HG03064 (cell line): ENCODE measurements around the gene GNL3L.
A peak's percentile ranks its signal among the peaks of the same experiment; 100 is the strongest.
"Not testable (repeated sequence)": the region's sequence is repeated elsewhere in the genome, so short reads cannot be mapped to it uniquely, and the experiment has no call there.

Source experiments
- ATAC-seq: cut with Tn5 transposase; IDR thresholded peaks from one replicate; pipeline ENCODE4 v1.9.1; 2021; ENCODE audit warnings: low read depth; ENCODE audit not compliant: unreplicated experiment

GNL3L gene, protein sequence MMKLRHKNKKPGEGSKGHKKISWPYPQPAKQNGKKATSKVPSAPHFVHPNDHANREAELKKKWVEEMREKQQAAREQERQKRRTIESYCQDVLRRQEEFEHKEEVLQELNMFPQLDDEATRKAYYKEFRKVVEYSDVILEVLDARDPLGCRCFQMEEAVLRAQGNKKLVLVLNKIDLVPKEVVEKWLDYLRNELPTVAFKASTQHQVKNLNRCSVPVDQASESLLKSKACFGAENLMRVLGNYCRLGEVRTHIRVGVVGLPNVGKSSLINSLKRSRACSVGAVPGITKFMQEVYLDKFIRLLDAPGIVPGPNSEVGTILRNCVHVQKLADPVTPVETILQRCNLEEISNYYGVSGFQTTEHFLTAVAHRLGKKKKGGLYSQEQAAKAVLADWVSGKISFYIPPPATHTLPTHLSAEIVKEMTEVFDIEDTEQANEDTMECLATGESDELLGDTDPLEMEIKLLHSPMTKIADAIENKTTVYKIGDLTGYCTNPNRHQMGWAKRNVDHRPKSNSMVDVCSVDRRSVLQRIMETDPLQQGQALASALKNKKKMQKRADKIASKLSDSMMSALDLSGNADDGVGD

DNA sequence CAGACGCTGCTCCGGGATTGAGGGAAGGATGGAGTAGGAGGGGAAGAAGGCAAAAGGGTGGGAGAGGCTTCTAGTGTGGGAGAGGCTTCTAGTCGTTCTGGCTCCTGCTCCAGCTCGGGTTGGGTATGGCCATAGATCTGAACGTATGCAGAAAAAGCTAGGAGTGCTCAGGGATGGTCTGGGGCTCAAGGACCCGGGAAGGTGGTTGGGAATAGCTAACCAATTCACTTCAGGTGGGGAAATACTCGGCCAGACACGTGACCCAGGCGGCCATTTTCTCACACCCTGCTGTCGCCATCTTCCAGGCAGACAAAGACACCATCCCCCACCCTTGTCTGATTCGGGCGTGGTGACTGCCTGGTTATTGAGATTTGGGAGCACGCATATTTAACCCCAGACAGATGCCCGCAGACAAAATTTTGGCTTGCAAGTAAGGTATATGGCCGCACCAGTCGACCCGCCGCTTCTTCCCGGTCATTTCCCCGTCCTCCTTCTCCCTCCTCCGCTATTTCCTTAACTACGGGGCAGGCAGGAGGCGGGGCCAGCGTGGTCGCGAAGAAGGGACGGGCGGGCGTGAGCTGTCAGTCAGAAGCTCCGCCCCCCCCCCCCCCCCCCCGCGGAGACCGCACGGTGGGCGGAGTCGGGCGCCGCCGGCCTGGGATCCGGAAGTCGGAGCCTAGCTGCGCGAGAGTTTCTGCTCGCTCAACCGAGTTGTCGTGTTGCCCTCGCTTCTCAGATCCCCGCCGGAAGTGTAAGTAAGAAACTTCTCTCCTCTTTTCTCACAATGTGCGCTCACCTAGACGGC, at the start of gene GNL3L:
Gene GNL3L, plus strand, starts transcription at position 668 of the 805 bp plus-strand sequence. CDS start 2,348 bp downstream, outside the sequence.
- ATAC-seq = peak; percentile 83

DNA sequence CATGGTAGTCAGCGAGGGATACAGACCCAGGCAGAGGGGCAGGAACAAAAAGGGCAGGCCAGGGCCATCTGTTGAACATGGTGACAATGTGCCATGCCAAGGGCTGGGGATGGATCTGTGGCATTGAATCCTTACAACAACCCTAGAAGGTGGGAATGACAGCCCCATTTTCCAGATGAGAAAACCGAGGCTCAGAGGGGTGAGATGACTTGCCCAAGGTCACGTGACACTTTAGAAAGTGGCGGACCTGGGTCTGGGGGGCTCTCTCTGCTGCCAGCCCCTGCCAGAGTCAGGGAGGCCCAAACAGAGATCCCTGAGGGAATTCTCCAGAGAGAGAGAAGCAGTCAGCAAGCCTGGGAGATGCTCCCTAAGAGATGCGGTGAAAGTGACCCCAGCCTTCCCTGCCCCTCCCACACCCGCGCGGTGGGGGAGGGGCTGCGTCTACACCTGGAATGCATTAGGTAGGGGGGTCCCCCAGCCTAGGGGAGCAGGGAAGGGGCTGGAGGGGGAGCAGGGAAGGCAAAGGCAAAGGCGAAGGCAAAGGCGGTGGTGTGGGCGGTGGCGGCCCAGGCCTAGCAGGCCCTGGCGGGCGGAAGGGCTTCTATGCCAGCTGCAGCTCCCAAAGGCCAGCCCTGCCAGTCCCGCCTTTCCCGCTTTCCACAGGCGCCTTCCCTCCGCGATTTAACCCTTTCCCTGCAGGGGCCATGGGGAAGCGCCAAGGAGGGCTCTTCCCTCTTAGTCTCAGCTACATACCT, 47.0 kb upstream of the GNL3L start:
- ATAC-seq = no peak

DNA sequence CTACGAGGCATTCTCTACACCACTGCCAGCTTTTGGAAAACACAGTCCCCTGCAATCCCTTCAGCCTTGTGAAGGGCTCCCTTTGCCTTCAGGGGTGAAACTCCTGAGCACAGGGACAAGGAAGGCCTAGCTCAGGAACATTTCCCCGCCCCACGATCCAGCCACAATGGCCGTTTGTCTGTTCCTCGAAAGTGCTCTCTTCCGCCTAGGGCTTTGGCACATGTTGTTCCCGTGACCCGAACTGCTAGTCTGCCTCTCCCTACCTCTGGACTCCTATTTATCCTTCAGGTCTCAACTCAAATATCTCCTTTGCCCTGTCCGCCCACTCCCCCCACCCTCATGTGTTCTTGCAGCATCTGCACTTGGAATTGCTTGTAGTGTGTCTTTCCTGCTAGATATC, 46.1 kb upstream of the GNL3L start:
- no peak for ATAC-seq

DNA sequence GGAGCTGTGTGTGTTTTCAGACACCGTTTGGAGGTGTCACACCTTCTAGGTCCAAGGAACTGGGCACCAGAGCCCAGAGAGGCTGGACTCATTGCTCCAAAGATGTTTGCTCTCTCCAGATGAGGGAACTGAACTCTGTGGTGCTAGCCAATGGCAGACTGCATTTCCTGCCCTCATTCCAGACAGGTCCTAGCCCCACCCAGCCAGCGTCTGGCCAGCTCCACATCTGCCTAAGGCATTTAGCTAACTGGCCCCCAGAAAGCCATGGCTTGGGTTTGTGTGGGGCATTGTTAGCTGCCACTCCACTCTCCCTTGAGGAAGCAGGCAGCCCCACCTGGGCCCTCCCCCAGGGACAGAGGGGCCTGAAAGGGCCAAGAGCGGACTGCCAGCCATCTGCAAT, 45.4 kb upstream of the GNL3L start:
- no peak for ATAC-seq

DNA sequence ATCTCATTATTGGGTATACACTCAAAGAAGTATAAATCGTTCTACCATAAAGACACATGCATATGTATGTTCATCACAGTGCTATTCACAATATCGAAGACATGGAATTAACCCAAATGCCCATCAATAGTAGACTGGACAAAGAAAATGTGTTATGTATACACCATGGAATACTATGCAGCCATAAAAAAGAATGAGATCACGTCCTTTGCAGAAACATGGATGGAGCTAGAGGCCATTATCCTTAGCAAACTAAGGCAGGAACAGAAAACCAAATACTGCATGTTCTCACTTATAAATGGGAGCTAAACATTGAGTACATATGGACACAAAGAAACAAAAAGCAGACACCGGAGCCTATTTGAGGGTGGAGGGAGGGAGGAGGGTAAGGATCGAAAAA, 40.2 kb upstream of the GNL3L start:
- ATAC-seq = not testable (repeated sequence)

DNA sequence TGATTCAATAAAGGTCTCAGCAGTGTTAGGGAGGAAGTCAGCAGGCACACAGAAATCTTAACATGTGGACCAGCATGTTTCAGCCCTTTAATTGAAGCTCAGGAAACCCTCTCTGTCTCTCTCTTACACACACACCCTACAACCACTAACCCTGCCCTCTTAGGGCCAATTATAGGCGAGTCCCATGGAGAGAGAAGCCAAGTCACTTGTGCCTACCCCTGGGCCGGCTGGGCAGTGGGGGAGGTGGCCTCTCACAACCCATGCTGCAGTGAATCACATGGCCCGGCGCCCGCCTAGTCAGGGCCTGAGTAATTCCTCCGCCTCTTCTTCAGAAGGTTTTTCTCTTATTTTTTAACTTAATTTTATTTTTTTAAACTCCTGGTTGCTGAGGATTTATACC, 37.7 kb upstream of the GNL3L start:
- no peak for ATAC-seq

DNA sequence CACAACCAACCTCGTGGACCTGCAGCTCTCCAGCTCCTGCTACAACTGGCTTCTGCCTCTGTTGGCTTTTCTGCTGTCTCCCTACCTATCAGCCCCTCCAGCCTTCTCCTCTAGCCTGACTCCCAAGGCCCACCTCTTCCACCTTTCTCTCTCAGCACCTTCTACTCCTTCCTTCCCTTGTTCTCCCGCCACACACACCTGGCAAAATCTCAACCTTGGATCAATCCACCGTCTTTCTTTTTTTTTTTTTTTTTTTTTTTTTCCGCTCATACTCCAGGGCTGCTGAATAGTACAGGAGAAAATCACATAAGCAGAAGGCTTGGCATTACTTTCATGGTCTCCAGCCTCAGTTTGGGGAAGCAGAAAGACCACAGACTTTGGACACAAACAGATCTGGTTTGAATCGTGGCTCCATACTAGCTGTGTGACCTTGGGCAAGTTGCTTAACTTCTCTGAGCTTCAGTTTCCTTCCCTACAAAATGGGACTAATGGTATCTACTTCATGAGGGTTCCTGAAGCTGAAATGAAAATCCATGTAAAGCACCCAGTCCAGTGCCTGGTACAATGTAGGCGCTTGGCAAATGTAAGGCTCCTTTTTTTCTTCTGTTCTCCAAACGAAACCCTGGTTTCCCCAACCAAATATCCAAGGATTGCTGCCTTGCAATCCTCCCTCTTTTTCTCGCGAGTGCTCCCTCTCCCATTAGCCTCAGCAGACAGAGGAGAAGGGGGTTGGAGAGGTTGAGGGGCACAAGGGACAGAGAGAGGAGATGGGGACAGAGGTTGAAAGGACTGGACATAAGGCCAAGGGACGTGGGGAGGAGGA, 35.6 kb upstream of the GNL3L start:
- no peak for ATAC-seq

DNA sequence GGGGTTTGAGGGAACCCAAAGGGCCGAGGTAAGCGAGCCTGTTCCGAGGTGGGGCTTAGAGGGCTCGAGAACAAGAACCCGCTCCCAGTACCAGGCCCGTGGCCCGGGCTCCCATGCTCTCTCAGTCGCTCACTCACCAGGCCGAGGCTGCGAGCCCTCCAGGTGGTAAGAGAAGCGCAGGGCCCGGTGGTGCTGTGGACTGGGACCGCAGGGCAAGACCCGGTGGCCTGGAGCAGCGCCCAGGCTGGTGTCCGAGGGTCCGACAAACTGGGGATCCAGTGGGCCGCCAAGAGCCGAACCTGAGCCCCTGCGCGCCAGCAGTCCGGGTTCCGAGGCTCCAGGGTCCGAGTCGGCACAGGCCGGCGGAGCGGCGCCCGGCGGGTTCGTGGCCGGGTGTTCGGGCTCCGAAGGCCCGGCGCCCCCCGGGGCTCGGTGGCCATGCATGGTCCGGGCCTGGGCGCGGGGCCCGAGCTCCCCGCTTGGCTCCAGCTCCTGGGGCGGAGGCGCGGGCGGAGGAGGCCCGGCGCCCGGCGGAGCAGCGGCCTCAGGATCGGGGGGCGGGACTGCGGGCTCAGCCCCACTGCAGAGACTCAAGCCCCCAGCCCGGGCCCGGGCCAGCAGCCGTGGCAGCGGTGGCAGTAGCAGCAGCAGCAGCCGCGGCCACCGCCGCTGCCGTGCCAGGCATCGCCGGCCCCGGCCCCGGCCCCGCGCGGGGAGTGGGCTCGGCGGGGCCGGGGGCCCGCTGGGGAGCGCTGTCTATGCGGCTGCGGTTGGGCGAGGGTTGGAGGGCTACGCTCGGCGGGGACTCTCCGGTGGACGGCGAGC, 34.8 kb upstream of the GNL3L start:
- no peak for ATAC-seq

DNA sequence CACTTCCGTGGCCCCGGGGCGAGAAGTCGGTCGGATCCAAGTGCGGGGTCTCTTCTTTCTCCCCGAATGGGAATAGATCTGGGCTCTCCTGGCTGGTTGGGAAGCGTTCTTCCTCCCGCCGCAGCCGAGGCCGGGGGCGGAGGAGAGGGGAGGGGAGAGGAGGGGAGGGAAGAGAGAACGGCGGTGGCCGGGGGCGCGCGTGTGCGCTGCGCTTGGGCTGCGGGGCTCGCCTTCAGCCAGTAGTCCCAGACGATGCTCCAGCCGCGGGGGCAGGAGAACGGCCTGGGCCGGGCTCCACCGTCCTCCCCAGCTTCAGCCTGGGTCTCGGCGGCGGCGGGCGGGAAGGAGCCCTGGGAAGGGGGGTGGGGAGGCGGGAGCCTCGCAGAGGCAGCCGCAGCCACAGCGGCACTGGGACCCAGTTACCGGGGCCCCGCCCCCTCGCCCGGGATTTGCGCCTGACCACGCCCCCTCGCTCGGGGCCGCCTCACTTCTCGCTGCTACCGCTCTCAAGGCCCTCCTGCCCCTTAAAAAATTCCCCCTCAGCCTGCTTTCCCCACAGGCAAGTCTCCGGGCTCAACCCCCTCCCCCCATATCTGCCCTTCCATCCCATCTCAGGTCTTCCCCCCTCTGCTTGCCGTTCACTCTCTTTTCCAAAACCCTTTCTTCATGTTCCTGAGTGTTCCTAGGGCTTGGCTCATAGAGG, 34.1 kb upstream of the GNL3L start, which contains the start of gene FGD1:
Gene FGD1, minus strand, starts transcription at position 421 of the 703 bp plus-strand sequence. CDS start 802 bp downstream, outside the sequence.
- no peak for ATAC-seq

DNA sequence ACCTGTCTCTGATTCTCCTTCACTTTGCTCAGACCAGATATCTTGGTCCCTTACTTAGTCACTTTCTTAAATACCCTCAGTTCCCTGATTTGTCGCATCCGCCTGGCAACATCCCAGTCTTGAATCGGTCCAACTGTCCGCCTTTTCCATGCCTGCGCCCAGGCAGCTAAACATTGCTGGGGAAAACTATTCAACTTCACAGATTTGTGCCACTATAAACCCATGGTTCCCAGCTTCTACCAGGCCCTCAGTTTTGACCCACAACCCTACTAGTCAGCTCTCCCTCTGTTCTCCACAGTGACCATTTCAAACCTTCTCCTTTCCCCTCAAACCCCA, 33.5 kb upstream of the GNL3L start:
- ATAC-seq = no peak

DNA sequence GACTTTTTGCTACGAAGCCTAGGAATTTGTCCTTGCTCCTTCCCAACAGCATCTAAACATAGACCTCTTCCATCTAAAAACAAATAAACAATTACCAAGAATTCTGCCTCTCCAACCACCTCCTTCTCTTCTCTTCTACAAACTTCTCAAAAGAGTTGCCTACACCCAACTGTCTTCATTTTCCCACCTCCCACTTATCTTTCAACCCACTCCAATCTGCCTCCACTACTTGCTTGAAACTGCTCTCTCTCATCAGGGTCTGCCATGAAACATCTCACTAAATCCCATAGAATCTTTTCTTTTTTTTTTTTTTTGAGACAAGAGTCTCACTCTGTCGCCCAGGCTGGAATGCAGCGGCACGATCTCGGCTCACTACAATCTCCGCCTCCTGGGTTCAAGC, 33.1 kb upstream of the GNL3L start:
- no peak for ATAC-seq

DNA sequence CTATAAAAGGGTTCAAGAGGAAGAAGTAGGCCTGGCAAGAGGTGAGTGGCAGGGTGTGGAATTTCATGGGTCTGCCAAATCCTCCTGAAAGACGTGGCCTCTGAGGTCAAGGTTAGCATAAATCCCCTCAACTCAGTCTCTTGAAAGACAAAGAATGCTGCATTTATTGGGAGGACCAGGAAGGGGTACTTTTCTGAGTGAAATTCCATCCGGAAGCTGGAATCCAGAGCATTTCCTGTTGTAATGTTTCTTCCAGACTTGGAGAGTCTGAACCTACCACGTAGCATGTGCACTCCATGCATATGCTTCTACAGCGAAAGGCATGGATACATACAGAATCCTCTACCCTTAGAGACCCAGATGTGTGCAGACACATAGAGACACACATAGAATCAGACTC, 20.6 kb upstream of the GNL3L start:
- ATAC-seq = no peak

DNA sequence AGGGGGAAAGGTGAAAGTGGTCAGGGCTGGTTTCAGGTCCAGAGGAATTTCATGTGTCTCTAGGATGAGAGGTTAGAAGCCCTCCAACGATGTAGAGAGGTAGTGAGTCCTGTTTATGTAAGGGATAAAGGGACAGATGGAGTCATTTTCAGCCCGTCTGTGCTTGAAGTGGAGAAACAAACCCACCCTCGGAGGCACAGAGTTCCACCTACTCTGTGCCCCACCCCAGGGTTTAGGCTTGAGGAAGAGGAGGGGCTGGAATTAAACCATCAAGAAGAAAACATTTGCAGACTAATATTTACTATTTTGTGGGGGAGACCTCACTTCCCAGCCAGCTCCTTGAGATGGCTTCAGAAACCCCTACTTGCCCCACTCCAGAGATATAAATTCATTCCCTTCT, 868 bp upstream of the GNL3L start:
- no peak for ATAC-seq

DNA sequence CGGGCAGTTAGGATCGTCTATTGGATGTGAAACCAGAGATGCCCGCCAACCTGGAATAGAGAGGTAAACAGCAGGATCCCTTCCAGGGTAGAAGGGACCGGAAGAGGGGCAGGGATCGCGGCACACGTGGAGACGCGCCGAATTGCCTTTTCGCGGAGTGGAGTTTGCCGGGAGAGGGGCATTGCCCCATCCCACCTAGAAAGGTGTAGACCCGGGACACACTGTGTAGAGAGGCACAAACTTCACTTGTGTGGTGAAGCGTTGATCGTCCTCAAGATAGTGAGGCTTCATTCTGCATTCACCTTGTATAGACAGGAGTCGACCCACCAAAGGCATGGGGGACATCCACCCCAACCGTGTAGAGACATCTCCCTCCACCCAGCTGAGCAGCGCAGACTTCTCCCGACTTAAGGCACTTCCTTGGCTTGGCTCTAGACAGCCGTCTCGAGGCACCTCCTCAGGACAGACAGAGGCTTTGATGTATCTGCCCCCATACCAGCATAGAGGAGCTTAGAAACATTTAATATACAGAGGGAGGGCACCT, 410 bp downstream of the GNL3L start:
- ATAC-seq = peak; percentile 5

DNA sequence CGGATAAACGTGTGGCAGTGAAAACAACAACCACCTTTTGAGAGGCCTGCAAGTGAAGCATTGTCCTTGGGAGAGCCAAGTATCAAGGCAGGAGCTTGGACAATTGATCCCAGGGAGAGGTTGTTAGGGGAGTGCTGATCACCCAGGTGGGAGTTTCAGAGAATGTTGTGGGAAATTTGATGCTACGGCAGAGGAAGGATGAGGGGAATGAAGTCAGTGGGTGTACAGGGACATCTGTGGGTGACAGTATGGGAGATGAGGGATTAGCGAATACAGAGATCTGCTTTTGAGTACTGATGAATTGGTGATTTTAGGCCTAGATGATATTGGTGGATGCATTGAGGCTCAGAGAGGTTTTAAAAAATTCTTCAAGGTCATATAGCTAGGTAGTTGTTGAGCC, 4.3 kb downstream of the GNL3L start:
- no peak for ATAC-seq

DNA sequence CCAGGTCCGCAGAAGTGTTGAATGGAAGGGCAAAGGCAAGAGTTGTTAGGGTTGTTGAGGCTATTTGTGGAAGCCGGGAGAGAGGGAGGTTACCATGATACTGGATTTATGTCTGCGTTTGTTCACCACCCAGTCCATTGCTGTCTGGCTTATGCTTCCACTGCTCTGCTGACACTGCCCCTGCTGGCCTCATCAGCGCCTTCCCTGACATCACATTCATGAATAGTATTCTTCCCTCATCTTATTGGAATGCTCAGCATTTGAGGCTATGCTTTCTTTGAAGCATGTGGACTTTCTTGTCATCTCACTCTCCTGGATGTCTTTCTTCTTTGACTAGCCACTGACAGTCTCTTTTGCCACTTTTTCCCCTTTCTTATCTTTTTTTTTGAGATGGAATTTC, 10.3 kb downstream of the GNL3L start:
- no peak for ATAC-seq

DNA sequence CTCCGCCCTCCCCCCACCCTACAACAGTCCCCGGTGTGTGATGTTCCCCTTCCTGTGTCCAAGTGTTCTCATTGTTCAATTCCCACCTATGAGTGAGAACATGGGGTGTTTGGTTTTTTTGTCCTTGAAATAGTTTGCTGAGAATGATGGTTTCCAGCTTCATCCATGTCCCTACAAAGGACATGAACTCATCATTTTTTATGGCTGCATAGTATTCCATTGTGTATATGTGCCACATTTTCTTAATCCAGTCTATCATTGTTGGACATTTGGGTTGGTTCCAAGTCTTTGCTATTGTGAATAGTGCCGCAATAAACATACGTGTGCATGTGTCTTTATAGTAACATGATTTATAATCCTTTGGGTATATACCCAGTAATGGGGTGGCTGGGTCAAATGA, 12.2 kb downstream of the GNL3L start:
- ATAC-seq = not testable (repeated sequence)

DNA sequence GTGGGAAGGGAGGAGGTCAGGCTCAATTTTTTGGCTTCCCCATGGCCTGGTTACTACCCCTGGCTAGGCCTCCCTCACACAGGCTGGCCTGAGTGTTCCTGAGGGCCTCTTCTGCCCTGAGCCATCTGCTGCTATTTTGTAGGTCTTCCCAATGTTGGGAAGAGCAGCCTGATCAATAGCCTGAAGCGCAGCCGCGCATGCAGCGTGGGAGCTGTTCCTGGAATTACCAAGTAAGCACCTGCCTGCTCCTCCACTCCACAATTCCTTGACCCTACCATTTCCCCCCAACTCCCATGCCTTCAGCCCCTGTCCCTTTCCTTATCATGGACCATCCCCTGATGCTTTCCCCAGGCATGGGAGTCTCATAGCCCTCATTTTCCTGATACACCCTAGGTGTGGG, 20.8 kb downstream of the GNL3L start:
- ATAC-seq = no peak
